Limb (tissue), 2 donors: ENCODE measurements around the gene KERA.

Experiments
- DNase-seq, 2 donors: peaks; one replicate each; pipeline ENCODE4 v3.0.0-alpha.2; 2016; ENCODE audit errors: extremely low spot score in 2 of 2

The KERA gene

DNA sequence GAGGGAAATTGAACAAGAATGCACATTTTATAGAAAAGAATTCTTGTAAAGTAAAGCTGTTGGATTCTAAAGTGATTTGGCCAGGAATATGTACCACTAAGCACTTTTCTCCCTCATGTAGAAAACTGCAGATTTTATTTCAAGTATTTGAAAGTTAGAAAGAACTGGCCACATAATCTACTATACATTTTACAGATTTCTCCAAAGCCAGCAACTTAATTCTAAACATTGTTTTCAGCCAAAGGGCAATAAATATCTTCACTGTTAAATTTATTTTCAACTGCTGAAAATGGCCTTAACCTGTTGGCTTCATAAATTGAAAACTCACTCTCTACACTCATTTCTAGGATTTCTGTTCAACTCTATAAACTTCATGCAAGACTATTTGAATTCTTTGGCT lies 15.6 kb upstream of the KERA start:
- no peak for DNase-seq

DNA sequence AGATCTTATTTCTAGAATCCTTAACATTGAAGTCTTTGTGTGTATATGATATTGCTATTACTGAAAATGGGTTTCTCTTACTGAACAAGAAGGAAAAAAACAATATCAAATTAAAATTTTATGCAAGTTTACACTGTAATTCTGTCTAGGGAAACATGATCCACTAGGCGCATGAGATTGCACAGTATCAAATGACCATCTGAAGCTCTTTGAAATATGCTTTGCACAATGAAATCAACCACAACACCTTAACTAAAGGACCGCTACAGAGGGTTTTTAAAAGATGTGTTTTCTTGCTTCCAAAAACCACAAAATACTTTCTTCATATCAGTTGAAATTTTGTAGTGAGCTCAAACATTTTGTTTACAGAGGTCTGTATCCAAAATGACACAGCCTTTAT lies 15.1 kb upstream of the KERA start:
- DNase-seq: no peak

DNA sequence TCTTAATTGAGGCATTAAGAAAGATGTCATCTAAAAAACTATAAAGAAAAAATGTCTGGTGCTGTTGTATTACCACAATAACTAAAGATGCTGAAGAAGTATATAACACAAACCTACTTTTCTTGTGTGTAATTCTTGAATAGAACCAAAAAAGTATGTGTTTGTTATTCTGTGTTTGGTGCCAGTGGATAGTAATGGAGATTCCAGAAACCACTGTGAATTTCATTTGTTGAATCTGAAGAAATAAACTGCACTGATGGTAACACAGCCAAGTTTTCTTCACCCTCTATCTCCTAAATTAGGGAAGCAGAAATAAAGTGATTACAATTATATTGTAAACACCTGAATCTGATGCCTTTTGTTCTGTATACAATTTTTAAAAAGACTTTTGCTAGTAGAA lies 13.1 kb upstream of the KERA start:
- no peak for DNase-seq

DNA sequence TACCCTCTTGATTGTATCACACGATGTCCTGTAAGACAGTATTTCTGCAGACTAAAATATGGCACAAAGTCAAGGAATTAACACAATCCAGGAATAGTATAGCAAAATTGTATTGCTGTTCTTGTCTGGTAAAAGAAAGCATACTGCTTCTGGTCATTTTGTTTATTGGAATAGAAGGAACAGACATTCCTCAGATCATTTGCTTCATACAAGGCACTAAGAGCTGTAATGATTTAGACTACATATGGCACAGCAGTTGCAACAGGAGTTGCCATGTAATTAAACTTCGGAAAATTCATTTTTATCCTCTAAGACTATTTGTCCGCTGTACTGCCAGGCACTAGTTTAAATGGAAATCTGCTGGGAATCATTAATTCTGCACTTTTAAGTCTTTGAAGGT lies 7.6 kb upstream of the KERA start:
- no peak for DNase-seq

DNA sequence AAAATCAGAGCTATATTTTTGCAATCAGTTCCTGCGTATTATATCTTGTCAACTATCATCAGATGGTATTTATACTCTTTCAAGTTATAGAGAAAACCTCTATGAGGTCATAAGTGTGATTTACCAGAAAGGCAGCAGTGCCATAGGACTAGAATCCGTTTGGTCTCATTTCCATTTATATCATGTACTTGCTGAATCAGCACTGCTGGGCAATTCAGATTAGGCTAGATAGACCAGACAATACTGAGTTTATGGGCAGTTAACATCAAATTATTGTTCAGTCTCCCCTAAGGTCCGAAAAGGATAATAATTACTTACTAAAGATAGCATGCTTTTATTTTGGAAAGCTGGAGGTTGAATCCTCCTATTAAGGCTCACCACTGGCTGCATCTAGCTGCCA lies 6.8 kb upstream of the KERA start:
- DNase-seq: no peak

DNA sequence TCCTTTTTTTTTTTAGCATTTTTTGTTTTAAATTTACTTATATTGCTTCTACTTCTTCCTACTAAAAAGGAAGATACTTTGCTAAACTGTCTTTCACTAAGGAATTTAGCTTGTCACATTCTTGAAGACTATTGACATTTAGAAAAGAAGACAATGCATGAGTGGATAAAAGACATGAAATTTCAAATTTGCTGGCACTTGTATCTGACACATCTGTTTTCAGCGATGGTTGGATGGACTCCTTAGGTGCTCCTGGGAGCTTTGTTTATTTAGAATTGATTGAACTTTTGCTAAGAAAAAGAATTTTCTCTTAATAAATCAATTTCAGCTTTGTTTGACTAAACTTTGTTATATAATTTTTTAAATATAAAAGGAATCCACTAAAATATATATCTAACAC lies 3.3 kb upstream of the KERA start:
- DNase-seq: no peak

DNA sequence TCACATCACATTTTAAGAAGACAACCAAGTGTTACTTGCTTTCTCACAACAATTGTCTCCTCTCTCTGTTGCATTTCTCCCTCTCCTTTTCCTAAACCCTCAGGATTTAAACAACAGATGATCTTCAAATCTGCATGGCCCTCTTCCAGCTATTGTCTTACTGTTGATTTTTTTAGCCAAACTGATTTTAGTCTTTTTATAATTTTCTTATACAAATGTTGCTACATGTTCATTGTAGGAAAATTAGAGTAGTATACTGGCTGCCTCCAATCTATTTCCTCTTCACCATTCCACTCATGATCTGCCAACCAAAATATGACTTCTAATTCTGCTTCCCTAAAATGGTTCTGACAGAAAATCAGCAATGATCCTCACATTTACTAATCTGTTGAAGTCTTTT lies 1.4 kb upstream of the KERA start:
- no peak for DNase-seq

DNA sequence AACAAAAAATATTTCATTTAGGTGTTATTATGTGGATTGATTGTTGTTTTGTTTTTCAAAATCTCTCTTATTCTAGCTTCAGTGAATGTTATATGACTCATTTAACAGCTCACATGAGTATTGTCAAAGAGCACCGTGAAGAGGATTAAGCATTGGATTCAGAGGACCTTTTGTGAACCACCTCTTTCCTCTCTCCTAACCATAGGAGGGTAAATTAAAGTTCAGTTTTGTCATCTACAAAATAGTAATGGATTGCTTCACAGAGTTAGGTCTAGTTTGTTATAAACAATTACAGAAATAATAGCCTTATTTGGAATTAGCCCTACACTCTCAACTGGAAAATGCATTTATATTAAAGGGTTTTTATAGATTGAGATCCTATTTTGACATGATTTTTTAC lies 962 bp upstream of the KERA start:
- no peak for DNase-seq

DNA sequence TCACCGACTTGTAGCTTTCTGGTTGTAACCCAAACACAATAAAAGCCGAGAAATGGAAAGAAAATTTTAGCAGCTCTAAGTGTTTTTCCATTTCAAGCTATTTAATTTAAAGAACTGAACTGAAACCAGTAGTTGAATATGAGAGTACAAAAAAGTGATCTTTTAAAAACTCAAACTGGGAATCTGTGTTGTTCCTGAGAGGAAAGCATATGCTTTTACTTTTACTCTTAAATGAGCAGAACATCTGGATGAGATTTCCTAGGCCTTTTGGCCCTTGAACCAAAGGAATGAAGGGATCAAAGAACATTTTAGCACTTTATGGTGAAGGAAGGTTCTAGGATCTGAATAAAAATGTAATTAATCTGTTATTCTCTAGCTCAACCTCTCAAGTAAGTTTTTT lies 1.3 kb downstream of the KERA start:
- DNase-seq: peak in 1 of 2 donors; percentile 70

DNA sequence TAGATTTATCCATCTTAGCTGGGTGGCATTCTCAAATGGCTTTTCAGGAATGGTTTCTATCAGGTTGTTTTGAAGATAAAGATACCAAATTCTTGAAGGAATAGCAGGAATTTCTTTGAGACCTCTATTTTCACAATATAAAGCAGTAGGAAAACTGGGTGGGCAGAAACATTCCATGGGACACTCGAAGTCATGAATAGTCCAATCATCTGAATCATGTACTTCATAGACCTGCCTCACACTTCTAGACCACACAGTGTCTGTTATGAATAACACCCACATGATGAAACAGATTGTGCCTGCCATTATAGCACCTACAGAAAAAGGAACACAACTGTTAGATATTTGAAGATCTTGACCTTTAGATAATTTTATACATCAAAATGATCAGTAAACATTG lies 1.8 kb downstream of the KERA start:
- no peak for DNase-seq

DNA sequence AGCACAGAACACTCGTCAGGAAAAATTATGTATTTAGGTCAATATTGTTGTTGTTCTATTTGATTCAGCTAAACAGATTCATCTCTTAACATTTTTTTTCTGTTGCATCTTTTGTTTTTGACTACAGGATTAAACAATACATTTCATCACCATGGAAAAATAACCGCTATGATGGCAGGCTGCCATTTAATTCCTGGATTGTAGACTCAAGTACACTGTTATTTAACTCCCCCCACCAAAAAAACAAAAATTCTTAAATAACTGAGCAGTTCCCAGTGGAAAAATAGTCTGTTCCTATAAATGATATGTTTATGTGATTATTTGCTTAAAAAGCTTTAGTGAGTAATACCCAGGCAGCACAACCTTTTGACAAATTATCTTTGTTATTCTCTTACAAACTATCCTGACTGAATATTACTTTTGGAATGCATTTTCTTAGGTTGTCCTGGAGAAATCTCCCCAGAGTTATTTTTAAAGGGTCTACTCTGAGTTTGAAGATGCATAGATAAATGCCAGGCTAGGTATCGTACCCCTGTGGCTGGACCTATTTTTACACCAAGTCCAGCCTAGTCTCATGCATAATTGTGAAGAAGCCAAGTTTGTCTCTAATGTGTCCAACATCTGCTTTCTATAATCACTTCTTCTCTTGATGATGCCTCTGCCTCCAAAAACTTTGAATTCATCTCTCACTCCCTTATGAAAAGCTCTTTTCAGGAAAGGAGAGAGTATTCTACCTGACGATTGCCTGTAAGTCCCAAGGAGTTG lies 3.7 kb downstream of the KERA start:
- DNase-seq: peak; percentile 60 to 91

DNA sequence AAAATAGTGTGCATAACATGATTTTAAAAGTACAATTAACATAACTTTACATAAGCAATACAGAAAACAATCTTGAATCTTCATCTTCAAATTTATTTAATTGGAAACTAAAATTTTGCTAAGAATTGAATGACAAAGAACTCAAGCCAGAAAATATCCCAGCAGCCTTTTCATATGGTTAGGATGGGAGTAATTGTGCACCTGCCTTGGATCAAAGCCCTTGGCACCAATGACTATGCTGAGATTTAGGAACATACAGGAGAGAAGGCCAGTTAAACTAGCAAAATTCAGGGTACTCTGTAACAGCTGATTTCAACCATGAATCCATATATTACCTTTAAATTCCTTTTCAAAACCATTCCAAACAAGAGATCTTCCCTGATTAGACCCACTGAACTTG lies 5.8 kb downstream of the KERA start:
- no peak for DNase-seq

DNA sequence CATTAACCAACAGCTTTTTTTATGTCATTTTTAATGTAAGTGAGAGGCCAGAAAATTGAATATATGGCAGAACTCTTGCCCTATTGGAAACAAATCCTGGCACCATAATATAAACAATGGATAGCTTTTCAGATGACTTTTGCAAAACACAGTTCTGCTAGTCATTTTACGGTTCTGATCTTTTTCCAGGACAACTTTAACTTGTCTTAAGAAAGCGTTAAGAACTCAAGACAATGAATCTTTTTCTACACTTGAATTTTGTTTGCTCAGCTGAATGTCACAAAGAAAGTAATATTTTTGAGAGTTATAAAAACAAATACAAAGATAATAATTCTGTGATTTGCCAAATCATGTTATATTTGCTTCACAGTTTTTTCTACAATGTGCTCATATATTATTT lies 13.2 kb downstream of the KERA start:
- DNase-seq: no peak

DNA sequence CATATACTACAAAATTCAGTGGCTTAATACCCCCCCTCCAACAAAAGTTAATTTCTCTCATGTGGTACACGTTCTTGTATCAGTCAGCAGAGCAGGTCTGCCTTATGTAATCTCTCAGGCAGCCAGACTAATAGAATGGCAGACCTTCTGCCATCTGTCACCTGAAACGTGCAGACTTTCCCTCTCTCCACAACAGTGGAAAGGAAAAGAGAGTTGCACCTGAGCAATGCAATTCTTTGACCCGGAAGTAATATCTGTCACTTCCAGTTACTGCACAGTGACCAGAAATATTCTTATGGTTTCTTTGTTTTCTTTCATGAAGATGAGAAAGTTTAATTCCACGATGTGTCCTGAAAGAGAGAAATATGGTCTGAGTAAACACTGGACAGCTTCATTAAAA lies 14.4 kb downstream of the KERA start:
- DNase-seq: no peak

DNA sequence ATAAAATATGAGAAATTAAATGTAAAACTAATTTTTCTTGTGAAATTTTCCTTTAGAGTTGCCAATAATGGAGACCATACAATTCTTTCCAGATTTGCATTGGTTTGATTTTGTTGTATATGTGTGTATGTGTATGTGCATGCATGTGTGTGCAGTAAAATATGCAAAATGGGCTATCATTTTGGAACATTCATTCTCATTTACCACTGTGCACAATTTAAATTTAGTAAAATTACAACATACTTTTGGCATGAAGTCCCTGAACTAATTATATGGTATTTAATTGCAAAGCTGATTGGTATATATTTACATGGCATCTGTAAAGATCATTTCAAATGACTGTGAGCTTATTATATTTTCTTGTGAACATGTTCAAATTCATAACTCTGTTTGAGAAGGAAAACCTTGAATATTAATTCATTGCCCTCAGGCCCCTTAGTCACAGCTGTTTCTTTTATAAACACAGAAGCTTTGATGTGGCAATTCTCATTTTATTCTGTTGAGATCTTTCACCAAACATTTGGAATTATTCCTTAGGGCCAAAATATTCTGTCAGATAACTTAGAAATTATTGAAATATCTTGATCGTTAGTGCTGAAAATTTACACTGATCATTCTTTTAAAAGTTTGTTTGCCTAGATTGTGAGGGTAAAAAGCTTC lies 17.6 kb downstream of the KERA start:
- DNase-seq: no peak

DNA sequence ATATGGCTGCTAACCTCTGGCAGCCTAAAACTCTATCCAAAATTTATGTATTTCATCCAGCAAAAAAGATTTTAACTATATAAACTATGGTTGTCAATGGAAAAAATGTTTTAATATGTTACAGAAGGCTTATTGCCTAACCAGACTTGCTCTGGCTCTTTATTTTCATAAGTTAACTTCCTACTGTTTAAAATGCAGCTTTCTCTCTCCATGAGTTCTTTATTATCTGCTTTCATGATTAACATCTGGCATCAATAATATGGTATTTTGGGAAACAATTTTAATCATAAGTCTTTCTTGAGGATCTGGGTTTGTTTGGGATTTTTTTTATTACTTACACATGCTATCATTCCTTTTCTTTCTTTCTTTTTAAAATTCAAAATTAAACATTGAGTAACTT lies 20.5 kb downstream of the KERA start:
- DNase-seq: peak in 1 of 2 donors; percentile 79

DNA sequence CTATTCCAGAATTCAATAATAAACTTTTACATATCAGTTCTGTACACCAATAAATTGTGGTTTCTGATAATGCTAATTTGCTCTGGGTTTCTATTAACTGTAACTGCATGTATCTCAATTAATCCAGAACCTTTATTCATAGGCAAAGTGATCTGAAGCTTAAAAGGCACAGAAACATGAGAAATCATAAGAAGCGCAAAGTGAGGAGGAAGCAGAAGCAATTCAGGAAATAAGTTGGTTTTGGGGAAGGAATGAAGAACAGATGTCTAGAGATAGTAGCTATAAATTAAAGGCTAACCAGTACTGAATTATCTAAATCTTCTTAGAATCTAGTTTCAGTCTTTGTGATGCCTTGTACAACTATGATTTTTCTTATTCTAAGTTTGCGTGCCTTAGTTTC lies 24.6 kb downstream of the KERA start:
- DNase-seq: no peak

DNA sequence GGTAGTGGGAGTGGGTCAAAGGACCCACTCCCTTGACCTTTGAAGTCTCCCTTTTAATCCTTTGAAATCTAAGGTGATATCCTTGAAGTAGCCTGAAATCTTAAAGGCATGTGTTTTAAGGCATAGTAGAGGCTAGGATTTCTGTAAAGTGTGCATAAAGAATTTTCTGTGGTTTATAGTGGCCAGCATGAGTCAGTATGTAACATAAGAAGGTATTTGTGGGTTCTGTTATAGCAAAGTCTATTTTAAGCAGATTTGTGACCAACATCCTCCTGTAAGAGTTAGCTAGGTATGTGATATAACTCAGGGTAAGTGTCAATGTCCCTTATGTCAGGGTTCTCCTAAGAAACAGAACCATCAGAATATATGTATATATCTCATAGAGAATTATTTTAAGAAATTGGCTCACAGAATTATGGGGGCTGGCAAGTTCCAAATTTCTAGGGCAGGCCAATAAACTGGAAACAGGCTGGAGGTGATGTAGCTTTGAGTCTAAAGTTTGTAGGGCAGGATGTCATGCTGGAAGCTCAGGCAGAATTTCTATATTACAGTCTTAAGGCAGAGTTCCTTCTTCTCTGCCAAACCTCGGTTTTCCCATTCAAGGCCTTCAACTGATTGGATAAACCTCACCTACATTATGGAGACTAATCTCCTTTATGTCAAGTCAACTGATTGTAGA lies 34.4 kb downstream of the KERA start:
- no peak for DNase-seq

DNA sequence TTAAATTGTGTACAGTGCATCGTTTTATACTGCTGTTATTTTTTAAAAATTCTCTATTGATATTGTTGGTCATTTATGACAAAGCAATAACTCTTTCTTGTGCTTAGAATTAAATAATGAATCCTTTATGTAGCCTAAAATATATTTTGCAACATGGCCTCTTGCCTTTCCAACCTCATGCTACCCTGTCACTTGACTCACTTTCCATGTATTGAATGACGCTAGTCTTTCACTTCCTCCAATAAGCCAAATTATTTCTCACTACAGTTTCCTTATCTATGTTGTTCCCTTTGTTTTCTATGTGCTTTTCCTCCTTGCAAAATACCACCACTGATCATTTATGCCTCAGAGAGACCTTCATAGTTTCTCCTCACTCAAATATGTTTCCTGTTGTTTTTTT lies 36.7 kb downstream of the KERA start:
- no peak for DNase-seq

DNA sequence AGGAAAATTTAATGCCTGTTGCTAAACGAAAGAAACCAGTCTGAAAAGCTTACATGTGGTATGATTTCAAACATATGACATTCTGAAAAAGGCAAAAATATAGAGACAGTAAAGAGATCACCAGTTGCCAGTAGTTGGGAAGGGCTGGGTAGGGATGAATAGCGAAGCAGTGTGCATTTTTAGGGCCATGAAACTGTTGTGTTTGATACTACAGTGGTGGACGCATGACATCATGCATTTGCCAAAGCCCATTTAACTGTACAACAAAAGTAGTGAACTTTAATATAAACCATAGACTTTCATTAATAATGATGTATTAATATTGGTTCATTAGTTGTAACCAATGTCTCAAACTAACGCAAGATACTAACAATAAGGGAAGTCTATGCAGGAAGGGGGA lies 38.4 kb downstream of the KERA start:
- no peak for DNase-seq

DNA sequence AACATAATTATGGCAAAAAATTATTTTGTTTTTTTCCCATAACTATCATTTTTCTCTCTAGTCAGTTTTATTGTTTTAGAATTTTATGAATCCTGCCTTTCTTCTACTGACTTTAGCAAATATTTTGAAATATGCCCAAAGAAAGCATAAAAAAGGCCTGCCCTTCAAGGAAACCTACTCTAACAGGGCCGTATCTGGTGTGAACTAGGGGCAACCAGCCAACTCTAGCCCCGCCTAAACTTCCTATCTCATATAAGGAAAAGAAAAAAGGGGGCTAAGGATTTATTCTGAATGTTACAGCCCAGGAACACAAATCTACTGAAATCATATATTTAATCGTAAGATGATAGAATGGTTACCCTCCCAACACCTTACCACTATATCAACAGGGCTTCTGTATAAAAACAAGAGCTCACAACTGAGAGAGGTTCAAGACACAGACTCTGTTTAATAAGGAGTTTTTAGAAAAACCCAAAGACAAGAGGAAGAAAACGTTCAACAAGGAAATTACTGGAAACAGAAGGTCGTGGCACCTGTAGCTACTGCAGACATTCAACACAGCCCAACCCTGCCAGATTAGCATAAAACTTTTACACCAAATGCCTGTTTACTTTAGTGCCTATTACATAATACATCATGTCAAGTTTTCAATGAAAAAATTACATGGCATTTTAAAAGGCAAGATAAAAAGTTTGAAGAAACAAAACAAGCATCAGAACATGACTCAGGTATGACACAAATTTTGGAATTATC lies 40.1 kb downstream of the KERA start:
- DNase-seq: no peak

DNA sequence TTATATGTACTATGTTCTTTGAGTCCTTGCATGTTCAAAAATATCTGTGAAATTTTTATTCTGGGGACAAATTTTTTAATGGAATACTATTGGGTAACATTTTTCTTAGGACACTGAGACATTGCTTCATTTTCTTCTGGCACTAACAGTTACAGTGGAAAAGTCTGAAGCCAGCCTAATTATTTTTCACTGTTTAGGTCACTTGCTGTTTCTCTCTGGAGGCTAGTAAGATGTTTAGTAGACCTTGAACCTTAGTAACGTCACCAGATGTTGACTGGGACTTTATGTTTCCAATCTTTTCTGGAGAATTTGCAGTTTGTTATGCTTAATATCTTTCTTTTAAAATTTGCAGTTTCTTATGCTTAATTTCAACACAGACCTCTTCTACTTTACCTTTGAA lies 40.8 kb downstream of the KERA start:
- DNase-seq: no peak
